ENCODE results near the gene KANK3. TPM values are rescaled to one million over a fixed set of nuclear protein-coding genes. Genes with fewer than 3 reads are reported as not detected.

The KANK3 gene
- total and polyA plus RNA-seq, 9 of the 15 experiments (the other 6 are each of a cell fraction or from before 2014, with no cell fraction given), result 0.03 to 0.40 (median 0.08) TPM; not detected in 6

DNA sequence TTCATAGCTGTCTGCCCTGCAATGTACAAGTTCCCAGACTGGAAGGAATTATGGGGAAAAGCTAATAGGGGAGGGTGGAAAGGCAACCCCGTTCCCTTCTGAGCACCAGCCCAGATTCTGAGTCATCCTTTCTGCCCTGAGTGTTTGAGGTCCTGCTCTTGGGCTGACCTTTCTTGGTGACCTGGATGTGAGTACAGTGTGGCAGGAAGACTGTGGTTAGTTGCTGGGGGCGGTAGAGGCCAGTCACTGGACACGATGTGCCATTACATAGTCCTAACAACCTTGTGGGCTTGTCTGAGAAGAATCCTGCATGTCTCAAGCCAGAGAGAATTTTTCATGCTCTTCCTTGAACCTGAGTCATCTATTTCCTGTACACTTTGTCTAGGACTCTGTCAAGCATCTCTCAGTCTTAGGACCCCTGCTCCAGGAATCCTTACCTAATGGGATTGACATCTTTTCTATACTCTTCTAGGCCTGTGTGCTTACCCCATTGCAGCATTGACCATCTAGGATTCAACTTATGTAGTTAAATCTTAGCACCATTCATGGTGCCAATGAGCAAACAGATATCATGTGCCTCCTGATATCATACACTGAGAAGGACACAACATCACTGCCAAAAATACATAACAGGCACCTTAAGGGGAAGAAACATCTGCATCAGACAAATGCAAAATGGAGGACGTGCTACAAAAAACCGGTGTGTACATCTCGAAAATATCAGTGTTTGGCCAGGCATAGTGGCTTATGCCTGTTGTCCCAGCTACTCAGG is 12.8 kb upstream of the KANK3 start (continued):
- TF ChIP-seq SMARCC2 (IDR thresholded peaks at IDR 0.05; ENCODE audit: low read depth) (0 out of 2 replicates have a peak, but pooled peaks have one; percentile 33), SRF (CRISPR knock-in tag; IDR thresholded peaks at IDR 0.05) (no peak), ILK (tag; IDR thresholded peaks at IDR 0.05; ENCODE audit: borderline replicate concordance, low read depth) (0 out of 2 replicates have a peak, but pooled peaks have one; percentile 13), ZEB2 (IDR thresholded peaks at IDR 0.05) (peak; percentile 38; the same call in 1 of the 2 replicates), BHLHE40 (IDR thresholded peaks at IDR 0.05; ENCODE audit: low read length) (peak; percentile 37; the same call in 1 of the 2 replicates), JUN (IDR thresholded peaks at IDR 0.05; ENCODE audit: borderline replicate concordance, low read depth, low read length) (peak; percentile 92), JUN (CRISPR knock-in tag; IDR thresholded peaks at IDR 0.05; ENCODE audit: borderline replicate concordance) (no peak), CBFA2T2 (conservative IDR thresholded peaks at IDR 0.05) (0 out of 2 replicates have a peak, but pooled peaks have one; percentile 12), RCOR1 (IDR thresholded peaks at IDR 0.05; ENCODE audit: borderline replicate concordance in 1 of 2, low read depth in 2 of 2, low read length in 2 of 2) (peak in 1 of 2 experiments; percentile 92; a peak in 2 of 4 replicates), JUND (IDR thresholded peaks at IDR 0.05; ENCODE audit: borderline replicate concordance, low read depth, low read length) (peak; percentile 95), JUND (tag; IDR thresholded peaks at IDR 0.05; ENCODE audit: borderline replicate concordance, low read depth, low read length) (peak; percentile 93), ATF7 (IDR thresholded peaks at IDR 0.05) (peak; percentile 48; the same call in 1 of the 2 replicates), HCFC1 (IDR thresholded peaks at IDR 0.05; ENCODE audit: low read depth, low read length) (0 out of 2 replicates have a peak, but pooled peaks have one; percentile 15), TRIM24 (IDR thresholded peaks at IDR 0.05) (peak in 1 of 2 experiments; percentile 40; a peak in 1 of 4 replicates), ZBTB7A (IDR thresholded peaks at IDR 0.05; ENCODE audit: borderline replicate concordance, control insufficient read depth, low read depth, low read length) (peak; percentile 50; the same call in 1 of the 2 replicates)
- TF ChIP-seq, protein P1, sequence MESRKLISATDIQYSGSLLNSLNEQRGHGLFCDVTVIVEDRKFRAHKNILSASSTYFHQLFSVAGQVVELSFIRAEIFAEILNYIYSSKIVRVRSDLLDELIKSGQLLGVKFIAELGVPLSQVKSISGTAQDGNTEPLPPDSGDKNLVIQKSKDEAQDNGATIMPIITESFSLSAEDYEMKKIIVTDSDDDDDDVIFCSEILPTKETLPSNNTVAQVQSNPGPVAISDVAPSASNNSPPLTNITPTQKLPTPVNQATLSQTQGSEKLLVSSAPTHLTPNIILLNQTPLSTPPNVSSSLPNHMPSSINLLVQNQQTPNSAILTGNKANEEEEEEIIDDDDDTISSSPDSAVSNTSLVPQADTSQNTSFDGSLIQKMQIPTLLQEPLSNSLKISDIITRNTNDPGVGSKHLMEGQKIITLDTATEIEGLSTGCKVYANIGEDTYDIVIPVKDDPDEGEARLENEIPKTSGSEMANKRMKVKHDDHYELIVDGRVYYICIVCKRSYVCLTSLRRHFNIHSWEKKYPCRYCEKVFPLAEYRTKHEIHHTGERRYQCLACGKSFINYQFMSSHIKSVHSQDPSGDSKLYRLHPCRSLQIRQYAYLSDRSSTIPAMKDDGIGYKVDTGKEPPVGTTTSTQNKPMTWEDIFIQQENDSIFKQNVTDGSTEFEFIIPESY (CRISPR knock-in tag; IDR thresholded peaks at IDR 0.05), result no peak
- TF ChIP-seq, protein P2, sequence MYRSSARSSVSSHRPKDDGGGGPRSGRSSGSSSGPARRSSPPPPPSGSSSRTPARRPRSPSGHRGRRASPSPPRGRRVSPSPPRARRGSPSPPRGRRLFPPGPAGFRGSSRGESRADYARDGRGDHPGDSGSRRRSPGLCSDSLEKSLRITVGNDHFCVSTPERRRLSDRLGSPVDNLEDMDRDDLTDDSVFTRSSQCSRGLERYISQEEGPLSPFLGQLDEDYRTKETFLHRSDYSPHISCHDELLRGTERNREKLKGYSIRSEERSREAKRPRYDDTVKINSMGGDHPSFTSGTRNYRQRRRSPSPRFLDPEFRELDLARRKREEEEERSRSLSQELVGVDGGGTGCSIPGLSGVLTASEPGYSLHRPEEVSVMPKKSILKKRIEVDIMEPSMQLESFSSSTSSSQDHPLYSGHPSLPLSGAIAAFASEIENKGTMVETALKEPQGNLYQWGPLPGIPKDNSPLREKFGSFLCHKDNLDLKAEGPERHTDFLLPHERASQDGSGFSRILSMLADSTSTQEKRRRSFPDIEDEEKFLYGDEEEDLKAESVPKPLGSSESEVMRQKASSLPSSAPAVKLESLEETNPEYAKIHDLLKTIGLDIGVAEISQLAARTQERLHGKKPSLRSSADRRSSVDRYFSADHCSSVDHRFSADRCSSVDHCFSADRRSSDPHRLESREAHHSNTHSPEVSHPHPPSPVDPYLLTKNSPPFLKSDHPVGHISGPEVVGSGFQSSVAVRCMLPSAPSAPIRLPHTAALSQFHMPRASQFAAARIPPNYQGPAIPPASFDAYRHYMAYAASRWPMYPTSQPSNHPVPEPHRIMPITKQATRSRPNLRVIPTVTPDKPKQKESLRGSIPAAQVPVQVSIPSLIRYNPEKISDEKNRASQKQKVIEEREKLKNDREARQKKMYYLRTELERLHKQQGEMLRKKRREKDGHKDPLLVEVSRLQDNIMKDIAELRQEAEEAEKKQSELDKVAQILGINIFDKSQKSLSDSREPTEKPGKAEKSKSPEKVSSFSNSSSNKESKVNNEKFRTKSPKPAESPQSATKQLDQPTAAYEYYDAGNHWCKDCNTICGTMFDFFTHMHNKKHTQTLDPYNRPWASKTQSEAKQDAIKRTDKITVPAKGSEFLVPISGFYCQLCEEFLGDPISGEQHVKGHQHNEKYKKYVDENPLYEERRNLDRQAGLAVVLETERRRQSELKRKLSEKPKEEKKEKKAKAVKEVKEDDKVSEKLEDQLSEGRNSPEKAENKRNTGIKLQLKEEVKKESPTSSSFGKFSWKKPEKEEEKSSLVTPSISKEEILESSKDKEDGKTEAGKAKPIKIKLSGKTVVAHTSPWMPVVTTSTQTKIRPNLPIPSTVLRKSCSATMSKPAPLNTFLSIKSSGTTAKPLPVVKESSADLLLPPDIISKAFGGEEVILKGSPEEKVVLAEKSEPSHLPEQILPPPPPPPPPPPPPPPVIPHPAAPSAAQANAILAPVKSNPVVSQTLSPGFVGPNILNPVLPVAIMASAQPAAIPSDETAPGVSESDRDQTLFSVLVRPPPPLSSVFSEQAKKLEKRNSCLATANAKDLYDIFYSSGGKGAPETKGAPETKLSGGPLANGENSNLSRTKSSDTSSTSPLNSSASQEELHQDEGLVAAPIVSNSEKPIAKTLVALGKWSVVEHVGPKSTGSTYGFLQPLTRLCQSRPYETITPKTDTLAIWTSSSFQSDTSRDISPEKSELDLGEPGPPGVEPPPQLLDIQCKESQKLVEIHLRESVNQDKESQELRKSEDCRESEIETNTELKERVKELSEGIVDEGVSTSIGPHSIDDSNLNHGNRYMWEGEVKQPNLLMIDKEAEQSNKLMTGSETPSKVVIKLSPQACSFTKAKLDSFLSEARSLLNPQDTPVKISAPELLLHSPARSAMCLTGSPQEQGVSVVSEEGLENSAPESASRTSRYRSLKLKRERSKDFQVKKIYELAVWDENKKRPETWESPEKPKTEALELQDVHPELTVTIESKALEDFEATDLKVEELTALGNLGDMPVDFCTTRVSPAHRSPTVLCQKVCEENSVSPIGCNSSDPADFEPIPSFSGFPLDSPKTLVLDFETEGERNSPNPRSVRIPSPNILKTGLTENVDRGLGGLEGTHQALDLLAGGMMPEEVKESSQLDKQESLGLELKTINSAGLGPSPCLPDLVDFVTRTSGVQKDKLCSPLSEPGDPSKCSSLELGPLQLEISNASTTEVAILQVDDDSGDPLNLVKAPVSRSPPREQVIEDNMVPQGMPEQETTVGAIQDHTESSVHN (IDR thresholded peaks at IDR 0.05; ENCODE audit: borderline replicate concordance in 1 of 2, low read depth in 1 of 2), result peak in 1 of 2 experiments; percentile 42; a peak in 1 of 4 replicates

Data from K562 (cell line).